ENCODE results near the gene ZNF280D.

The ZNF280D gene

DNA sequence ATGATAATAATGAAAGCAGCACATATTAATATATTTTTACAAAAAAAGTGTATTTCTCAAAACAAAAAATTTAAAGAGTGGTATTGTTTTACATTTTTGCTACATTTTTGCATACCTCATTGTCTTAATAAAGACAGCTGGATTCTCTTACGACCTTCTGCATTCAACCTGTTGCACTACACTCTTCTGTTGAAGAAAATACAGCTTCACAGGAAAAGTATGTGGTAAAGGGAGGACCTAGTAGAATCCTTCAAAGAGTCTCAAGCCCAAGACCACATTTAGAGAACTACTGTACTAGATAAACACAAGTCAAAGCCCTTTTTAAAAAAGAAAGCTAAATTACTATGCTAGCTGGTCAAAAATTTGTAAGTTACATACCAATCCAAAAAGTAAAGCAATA, 7.9 kb downstream of the ZNF280D start:
- TF ChIP-seq, protein P1, sequence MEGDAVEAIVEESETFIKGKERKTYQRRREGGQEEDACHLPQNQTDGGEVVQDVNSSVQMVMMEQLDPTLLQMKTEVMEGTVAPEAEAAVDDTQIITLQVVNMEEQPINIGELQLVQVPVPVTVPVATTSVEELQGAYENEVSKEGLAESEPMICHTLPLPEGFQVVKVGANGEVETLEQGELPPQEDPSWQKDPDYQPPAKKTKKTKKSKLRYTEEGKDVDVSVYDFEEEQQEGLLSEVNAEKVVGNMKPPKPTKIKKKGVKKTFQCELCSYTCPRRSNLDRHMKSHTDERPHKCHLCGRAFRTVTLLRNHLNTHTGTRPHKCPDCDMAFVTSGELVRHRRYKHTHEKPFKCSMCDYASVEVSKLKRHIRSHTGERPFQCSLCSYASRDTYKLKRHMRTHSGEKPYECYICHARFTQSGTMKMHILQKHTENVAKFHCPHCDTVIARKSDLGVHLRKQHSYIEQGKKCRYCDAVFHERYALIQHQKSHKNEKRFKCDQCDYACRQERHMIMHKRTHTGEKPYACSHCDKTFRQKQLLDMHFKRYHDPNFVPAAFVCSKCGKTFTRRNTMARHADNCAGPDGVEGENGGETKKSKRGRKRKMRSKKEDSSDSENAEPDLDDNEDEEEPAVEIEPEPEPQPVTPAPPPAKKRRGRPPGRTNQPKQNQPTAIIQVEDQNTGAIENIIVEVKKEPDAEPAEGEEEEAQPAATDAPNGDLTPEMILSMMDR (conservative IDR thresholded peaks at IDR 0.05): no peak
- no peak overlapping the region for H3K27ac ChIP-seq

DNA sequence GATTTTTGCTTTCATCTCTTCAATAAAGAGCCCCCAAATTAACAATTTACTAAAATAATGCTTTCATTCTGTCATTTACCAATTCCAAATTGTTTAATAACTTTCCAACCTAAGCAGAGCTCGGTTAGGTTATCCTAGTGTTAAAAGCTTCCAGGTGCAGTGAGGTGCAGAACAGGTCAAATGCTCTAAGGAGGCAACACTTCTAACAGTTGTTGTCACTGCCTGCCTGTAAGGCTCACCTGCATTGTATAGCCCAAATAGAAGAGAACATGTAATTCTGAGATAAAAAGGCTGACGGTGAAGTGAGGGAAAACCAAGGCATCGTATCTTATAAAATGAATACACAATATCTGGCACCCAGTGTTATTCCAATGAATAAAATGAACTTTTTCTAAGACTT, 9.1 kb downstream of the ZNF280D start:
- H3K27ac ChIP-seq: no peak overlapping the region
- TF ChIP-seq, protein P1 (conservative IDR thresholded peaks at IDR 0.05): no peak

DNA sequence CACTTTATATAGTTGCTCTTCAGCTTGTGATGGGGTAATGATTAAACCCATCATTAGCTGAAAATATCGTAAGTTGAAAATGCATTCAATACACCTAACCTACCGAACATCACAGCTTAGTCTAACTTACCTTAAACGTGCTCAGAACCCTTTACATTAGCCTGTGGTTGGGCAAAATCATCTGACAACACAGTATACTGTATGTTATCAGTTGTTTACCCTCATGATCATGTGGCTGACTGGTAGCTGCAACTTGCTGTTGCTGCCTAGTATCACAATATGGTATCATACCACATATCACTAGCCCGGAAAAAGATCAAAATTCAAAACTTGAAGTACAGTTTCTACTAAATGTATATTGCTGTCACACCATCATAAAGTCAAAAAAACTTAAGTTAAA, 9.5 kb downstream of the ZNF280D start:
- no peak overlapping the region for H3K27ac ChIP-seq
- TF ChIP-seq, protein P1 (conservative IDR thresholded peaks at IDR 0.05): no peak

DNA sequence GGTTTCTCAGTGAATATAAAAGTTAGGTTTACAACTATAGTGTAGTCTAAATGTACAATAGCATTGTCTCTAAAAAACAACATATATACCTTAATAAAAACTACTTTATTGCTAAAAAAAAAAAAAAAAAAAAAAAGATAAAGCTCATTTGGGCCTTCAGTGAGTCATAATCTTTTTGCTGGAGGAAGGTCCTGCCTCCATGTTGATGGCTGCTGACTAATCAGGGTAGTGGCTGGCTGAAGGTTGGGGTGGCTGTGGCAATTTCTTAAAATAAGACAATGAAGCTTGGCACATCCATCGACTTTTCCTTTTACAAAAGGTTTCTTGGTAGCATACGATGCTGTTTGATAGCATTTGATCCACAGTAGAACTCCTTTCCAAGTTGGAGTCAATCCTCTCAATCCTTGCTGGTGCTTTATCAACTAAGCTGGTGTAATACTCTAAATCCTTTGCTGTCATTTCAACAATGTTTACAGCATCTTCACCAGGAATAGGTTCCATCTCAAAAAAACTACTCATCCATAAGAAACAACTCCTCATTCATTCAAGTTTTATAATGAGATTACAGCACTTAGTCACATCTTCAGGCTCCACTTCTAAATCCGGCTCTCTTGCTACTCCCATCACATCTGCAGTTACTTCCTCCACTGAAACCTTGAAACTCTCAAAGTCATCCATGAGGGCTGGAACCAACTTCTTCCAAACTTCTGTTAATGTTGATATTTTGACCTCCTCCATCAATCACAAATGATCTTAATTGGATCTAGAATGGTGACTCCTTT, 13.3 kb downstream of the ZNF280D start:
- TF ChIP-seq, protein P1 (conservative IDR thresholded peaks at IDR 0.05): no peak
- no peak overlapping the region for H3K27ac ChIP-seq

DNA sequence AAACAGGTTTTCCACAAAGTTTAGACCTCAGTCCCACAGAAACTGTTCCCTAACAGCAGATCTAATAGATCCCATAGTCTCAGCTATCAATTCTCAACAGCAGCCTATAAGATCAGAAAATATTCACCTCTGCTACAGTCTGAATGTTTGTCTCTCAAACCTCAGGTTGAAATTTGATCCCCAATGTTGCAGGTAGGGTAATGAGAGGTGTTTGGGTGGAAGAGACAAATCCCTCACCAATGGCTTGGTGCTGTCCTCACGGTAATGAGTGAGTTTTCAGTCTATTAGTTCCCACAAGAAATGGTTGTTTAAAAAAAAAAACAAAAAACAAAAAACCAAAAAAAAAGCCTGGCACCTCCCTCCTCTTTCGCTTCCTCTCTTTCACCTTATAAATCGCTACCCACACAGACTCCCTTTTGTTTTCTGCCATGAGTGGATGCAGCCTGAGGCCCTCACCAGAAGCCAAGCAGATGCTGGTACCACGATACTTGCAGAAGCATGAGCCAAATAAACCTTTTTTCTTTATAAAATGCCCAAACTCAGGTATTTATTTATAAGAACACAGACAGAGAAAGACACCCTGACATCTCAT, 14.2 kb downstream of the ZNF280D start:
- H3K27ac ChIP-seq: no peak overlapping the region

DNA sequence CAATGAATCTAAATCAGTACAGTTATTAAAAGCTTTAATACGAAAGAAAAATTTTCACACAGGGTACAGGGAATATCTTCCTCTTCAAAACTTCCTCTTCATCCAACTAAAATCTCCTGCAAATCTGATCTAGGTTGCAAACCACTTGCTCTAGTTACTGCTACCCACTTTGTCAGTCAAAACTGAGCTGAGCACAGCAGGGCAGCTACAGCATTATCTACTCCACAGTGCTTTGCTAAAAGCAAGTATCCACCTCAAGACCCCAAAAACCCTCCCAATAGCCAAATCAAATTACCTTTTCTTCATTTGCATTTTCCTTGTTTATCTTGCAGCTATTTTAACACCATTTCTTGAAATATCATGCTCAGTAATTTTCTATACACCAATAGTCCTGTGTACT, 14.7 kb downstream of the ZNF280D start:
- H3K27ac ChIP-seq: no peak overlapping the region
- TF ChIP-seq, protein P1 (conservative IDR thresholded peaks at IDR 0.05): no peak

More for the DNA sequence above, 14.2 kb downstream of the ZNF280D start:
- TF ChIP-seq, protein P1 (conservative IDR thresholded peaks at IDR 0.05): no peak

DNA sequence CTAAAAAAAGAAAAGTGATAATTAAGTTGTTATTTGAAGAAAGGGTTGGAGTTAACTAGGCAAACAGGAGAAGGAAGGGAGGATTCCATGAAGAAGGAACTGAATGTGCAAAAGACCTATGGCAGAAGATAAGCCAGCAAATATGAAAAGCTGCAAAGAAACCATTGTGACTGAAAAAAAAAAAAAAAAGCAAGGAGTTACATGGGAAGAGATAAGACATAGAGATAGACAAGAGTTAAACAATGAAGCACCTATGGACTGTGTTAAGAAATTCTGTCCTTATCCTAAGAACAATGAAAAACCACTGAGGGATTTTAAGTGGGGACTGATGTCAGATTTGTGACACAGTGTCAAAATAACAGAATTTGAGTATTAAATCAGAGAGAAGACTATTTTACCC, 17.0 kb downstream of the ZNF280D start:
- no peak overlapping the region for H3K27ac ChIP-seq
- TF ChIP-seq, protein P1 (conservative IDR thresholded peaks at IDR 0.05): no peak

All from VCaP (cell line).